Thoracic aorta (tissue), 2 donors: ENCODE results near the gene CISD1. TPM values are rescaled to one million over a fixed set of nuclear protein-coding genes. Genes with fewer than 3 reads are reported as not detected.

ENCODE experiments used
- ATAC-seq: fragments of 150-250 bp; one replicate; pipeline ENCODE4 v1.8.0; 2017; ENCODE audit warnings: low read depth; ENCODE audit not compliant: insufficient number of reproducible peaks, low FRiP score
- DNase-seq: peaks from one replicate; pipeline ENCODE4 v3.0.0-alpha.2; 2020; ENCODE audit warnings: low spot score
- H3K27ac ChIP-seq, 2 donors: fragments of 200-600 bp; sonication (generic); 1 replicate in 1 of 2; 2 replicates in 1 of 2; pipeline ENCODE4 v1.5.1; 2016; ENCODE audit warnings: mild to moderate bottlenecking in 2 of 2, moderate library complexity in 2 of 2
- H3K27me3 ChIP-seq: fragments of 200-600 bp; sonication (generic); replicated peaks from 2 replicates; pipeline ENCODE4 v1.6.0; 2016; ENCODE audit warnings: mild to moderate bottlenecking; ENCODE audit not compliant: insufficient read depth
- H3K36me3 ChIP-seq: fragments of 200-600 bp; sonication (generic); one replicate; pipeline ENCODE4 v1.5.1; 2016
- H3K4me1 ChIP-seq, 2 donors: fragments of 200-600 bp; sonication (generic); 1 replicate in 1 of 2; 2 replicates in 1 of 2; pipeline versions ENCODE4 v1.5.1 to v1.6.0; 2016; ENCODE audit warnings: low read depth in 2 of 2, mild to moderate bottlenecking in 1 of 2; ENCODE audit not compliant: control insufficient read depth in 1 of 2
- H3K4me3 ChIP-seq: fragments of 200-600 bp; sonication (generic); 2 replicates; pipeline ENCODE4 v1.5.1; 2016; ENCODE audit warnings: mild to moderate bottlenecking
- H3K9me3 ChIP-seq: fragments of 200-600 bp; sonication (generic); 2 replicates; pipeline ENCODE4 v1.5.1; 2016
- total RNA-seq, 2 donors: library from RNA; depleted of rRNA; stranded (reverse); fragments of >200 nt; gene quantifications; one replicate each; pipeline versions ENCODE4 v1.1.0 to v1.2.3, GENCODE V29; 2016
- TF ChIP-seq, protein P1 (sequence below): fragments of 200-600 bp; sonication (generic); IDR thresholded peaks from one replicate; pipeline ENCODE4 v1.5.1; 2019; ENCODE audit warnings: antibody characterized with exemption

Gene CISD1
- total RNA-seq, 2 donors from 2014 or later: 6.8 to 7.5 TPM

DNA sequence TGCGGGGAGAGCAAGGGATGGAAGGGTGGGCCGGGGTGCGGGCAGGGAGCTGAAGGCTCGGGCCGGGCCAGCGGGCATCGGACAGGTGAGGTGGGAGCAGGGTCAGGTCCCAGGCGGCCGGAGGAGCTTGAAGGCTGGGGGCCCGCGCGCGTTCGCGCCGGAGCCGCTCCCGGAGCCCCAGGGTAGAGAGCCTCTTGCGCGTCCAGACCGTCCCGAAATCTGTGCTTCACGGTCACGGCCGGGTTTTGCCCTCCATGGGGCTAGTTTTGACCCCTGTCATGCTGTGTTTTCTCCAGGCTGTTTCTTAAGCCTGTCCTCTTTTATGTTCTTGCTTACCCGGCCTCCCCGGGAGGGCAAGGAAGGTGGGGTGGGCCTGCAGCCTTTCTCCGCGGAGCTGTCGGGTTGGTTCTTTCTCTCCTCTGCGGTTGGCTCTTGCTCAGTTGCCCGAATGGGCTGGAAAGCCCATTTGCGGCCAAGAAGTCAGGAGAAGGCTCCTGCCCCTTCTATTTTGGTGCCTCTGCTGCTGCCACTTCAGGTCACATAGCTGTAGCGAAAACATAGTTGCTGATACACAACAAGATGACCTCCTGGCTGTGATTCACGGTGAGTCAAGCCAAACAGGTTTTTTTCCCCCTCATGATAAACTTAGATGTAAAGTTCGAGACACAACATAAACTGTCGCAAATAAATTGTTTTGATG lies 66.5 kb downstream of the CISD1 start:
- Histone ChIP-seq H3K4me3 (peak overlapping the region; percentile 96), H3K27ac (peak overlapping the region; percentile 75 to 89), H3K27me3 (no peaks in the 10 kb centered on the region), H3K36me3 (no peaks in the 10 kb centered on the region), H3K4me1 (peaks cover 8 to 18% of the 10 kb centered on the region in 2 donors), H3K9me3 (no peaks in the 10 kb centered on the region)
- ATAC-seq: peak; percentile 22
- TF ChIP-seq, protein P1, sequence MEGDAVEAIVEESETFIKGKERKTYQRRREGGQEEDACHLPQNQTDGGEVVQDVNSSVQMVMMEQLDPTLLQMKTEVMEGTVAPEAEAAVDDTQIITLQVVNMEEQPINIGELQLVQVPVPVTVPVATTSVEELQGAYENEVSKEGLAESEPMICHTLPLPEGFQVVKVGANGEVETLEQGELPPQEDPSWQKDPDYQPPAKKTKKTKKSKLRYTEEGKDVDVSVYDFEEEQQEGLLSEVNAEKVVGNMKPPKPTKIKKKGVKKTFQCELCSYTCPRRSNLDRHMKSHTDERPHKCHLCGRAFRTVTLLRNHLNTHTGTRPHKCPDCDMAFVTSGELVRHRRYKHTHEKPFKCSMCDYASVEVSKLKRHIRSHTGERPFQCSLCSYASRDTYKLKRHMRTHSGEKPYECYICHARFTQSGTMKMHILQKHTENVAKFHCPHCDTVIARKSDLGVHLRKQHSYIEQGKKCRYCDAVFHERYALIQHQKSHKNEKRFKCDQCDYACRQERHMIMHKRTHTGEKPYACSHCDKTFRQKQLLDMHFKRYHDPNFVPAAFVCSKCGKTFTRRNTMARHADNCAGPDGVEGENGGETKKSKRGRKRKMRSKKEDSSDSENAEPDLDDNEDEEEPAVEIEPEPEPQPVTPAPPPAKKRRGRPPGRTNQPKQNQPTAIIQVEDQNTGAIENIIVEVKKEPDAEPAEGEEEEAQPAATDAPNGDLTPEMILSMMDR: no peak
- no peak for DNase-seq

GRCh38 chr10:58336242-58336641 lies 67.3 kb downstream of the CISD1 start:
- TF ChIP-seq, protein P1: no peak
- Histone ChIP-seq H3K36me3 (no peaks in the 10 kb centered on the region), H3K9me3 (no peaks in the 10 kb centered on the region), H3K27me3 (no peaks in the 10 kb centered on the region), H3K4me1 (peaks cover 14 to 20% of the 10 kb centered on the region in 2 donors), H3K4me3 (peak overlapping the region; percentile 96), H3K27ac (no peak overlapping the region)
- DNase-seq (no peak), ATAC-seq (no peak)

Other genes starting within 250 kb of the CISD1 start
- gene IPMK, start 1.3 kb upstream of the CISD1 start, total RNA-seq: 1 to 10 TPM; 1.5 to 7.5 TPM
- gene UBE2D1, start 65.8 kb downstream of the CISD1 start, total RNA-seq: 10 to 100 TPM in 1 of 2 donors, 1 to 10 TPM in 1; 6.8 to 17.4 TPM
- gene TFAM, start 116.2 kb downstream of the CISD1 start, total RNA-seq: 10 to 100 TPM in 1 of 2 donors, 1 to 10 TPM in 1; 9.2 to 26.2 TPM
- gene BICC1, start 243.7 kb downstream of the CISD1 start, total RNA-seq: 10 to 100 TPM; 20.4 to 28.1 TPM